ENCODE data around the gene PSMB9. TPM values are rescaled to one million over a fixed set of nuclear protein-coding genes. Genes with fewer than 3 reads are reported as not detected.

PSMB9 gene
- polyA plus RNA-seq, 1 donor from 2014 or later, result not detected

GRCh38 chr6:32885698-32886286, 31.8 kb downstream of the PSMB9 start:
- Histone ChIP-seq H3K79me2 (replicated peaks; ENCODE audit: insufficient read depth, low read length) (no peaks in the 10 kb centered on the region), H3K9me3 (ENCODE audit: low read length) (no peaks in the 10 kb centered on the region), H3K36me3 (ENCODE audit: insufficient read depth, low read length) (no peaks in the 10 kb centered on the region), H3K27ac (ENCODE audit: low read length) (no peak overlapping the region), H3F3A (ENCODE audit: insufficient read depth, low read length, poor library complexity, severe bottlenecking) (no peaks in the 10 kb centered on the region), H3K4me2 (ENCODE audit: low read length) (no peak overlapping the region), H2AFZ (ENCODE audit: low read depth, low read length) (no peak overlapping the region), H4K20me1 (ENCODE audit: insufficient read depth) (no peaks in the 10 kb centered on the region), H3K9ac (ENCODE audit: low read length) (no peak overlapping the region), H3K27me3 (ENCODE audit: insufficient read depth, low read depth, low read length) (no peaks in the 10 kb centered on the region), H3K4me3 (ENCODE audit: low read length) (no peak overlapping the region), H3K9me2 (ENCODE audit: insufficient read depth, low read length) (no peaks in the 10 kb centered on the region)
- TF ChIP-seq SMC3 (conservative IDR thresholded peaks at IDR 0.05; ENCODE audit: poor library complexity) (peak; percentile 90), TAF1 (IDR thresholded peaks at IDR 0.05; ENCODE audit: low read depth) (no peak), CTCF (IDR thresholded peaks at IDR 0.05; ENCODE audit: poor library complexity, severe bottlenecking) (peak; percentile 85), EP300 (conservative IDR thresholded peaks at IDR 0.05; ENCODE audit: poor library complexity, severe bottlenecking) (no peak), POLR2AphosphoS5 (IDR thresholded peaks at IDR 0.05) (no peak), MXI1 (conservative IDR thresholded peaks at IDR 0.05; ENCODE audit: poor library complexity, severe bottlenecking) (no peak), RAD21 (conservative IDR thresholded peaks at IDR 0.05) (peak; percentile 86), REST (IDR thresholded peaks at IDR 0.05; ENCODE audit: borderline replicate concordance) (no peak), EZH2 (IDR thresholded peaks at IDR 0.05; ENCODE audit: borderline replicate concordance, insufficient read depth, low read length, poor library complexity, severe bottlenecking) (no peak)

- no peak overlapping the region for H3K9ac ChIP-seq (ENCODE audit: low read length)
- H3K9me2 ChIP-seq (ENCODE audit: insufficient read depth, low read length), result no peaks in the 10 kb centered on the region
- no peak overlapping the region for H3K4me2 ChIP-seq (ENCODE audit: low read length)
- H4K20me1 ChIP-seq (ENCODE audit: insufficient read depth), result no peaks in the 10 kb centered on the region
- H3F3A ChIP-seq (ENCODE audit: insufficient read depth, low read length, poor library complexity, severe bottlenecking), result no peaks in the 10 kb centered on the region
- H2AFZ ChIP-seq (ENCODE audit: low read depth, low read length), result no peak overlapping the region
- H3K79me2 ChIP-seq (replicated peaks; ENCODE audit: insufficient read depth, low read length), result no peaks in the 10 kb centered on the region
- H3K27ac ChIP-seq (ENCODE audit: low read length), result no peak overlapping the region
- H3K9me3 ChIP-seq (ENCODE audit: low read length), result no peaks in the 10 kb centered on the region
- H3K4me3 ChIP-seq (ENCODE audit: low read length), result no peak overlapping the region
- H3K36me3 ChIP-seq (ENCODE audit: insufficient read depth, low read length), result no peaks in the 10 kb centered on the region
- TF ChIP-seq EZH2 (IDR thresholded peaks at IDR 0.05; ENCODE audit: borderline replicate concordance, insufficient read depth, low read length, poor library complexity, severe bottlenecking), result no peak
- TF ChIP-seq RAD21 (conservative IDR thresholded peaks at IDR 0.05), result no peak
- no peak for TF ChIP-seq REST (IDR thresholded peaks at IDR 0.05; ENCODE audit: borderline replicate concordance)
- no peak for TF ChIP-seq SMC3 (conservative IDR thresholded peaks at IDR 0.05; ENCODE audit: poor library complexity)
- no peak for TF ChIP-seq EP300 (conservative IDR thresholded peaks at IDR 0.05; ENCODE audit: poor library complexity, severe bottlenecking)
- no peak for TF ChIP-seq POLR2AphosphoS5 (IDR thresholded peaks at IDR 0.05)
- H3K27me3 ChIP-seq (ENCODE audit: insufficient read depth, low read depth, low read length), result no peaks in the 10 kb centered on the region
These were observed 32.8 kb downstream of the PSMB9 start for GRCh38 chr6:32886681-32887383.

All from neural cell (in vitro differentiated cells).